Osteocyte (in vitro differentiated cells): ENCODE results near the gene SLC5A6. TPM values are rescaled to one million over a fixed set of nuclear protein-coding genes. Genes with fewer than 3 reads are reported as not detected.

Experiments
- DNase-seq: peaks from one replicate; pipeline ENCODE4 v3.0.0; 2021; ENCODE audit warnings: mixed read lengths; ENCODE audit not compliant: unreplicated experiment; ENCODE audit errors: extremely low spot score
- H3K27ac Mint-ChIP-seq: one replicate; pipeline ENCODE4 v1.8.0; 2021; ENCODE audit warnings: mild to moderate bottlenecking, mixed read lengths; ENCODE audit not compliant: unreplicated experiment
- H3K27me3 Mint-ChIP-seq: one replicate; pipeline ENCODE4 v1.8.0; 2021; ENCODE audit warnings: mixed read lengths; ENCODE audit not compliant: unreplicated experiment
- H3K36me3 Mint-ChIP-seq: one replicate; pipeline ENCODE4 v1.8.0; 2021; ENCODE audit warnings: mixed read lengths; ENCODE audit not compliant: unreplicated experiment
- H3K4me1 Mint-ChIP-seq: one replicate; pipeline ENCODE4 v1.8.0; 2021; ENCODE audit warnings: mixed read lengths; ENCODE audit not compliant: unreplicated experiment
- H3K4me3 Mint-ChIP-seq: one replicate; pipeline ENCODE4 v1.8.0; 2021; ENCODE audit warnings: mild to moderate bottlenecking, moderate library complexity, mixed read lengths; ENCODE audit not compliant: unreplicated experiment
- H3K9me3 Mint-ChIP-seq: one replicate; pipeline ENCODE4 v1.8.0; 2021; ENCODE audit warnings: mixed read lengths; ENCODE audit not compliant: unreplicated experiment
- total RNA-seq: library from RNA; stranded (reverse); gene quantifications from 2 replicates; pipeline ENCODE4 v1.2.1, GENCODE V29; 2021
- TF ChIP-seq, protein P1 (sequence below): fragments of 200-600 bp; sonication (generic); IDR thresholded peaks from 2 replicates; pipeline ENCODE4 v1.5.0; 2021; ENCODE audit warnings: antibody characterized with exemption, mild to moderate bottlenecking, moderate library complexity

The SLC5A6 gene
- total RNA-seq, 1 donor from 2014 or later = 33.3 TPM

DNA sequence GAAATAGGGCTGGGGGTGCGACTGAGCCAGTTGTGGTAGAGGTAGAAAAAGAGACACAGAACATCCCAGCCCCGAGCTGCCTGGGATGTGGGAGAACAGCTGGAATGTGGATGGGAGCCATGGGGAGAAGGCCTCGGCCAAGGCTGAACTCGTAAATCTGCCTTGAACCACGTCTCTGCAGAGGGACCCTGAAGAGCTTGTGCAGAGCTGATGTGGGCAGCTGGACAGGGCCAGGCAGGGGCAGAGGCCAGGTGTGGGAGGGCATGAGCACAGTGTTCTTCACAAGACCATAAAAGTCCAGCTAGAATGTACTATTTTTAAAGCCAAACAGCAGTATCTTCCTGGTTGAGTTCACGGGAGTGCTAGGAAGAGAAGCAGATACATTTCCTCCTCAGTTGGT is 57.6 kb downstream of the SLC5A6 start:
- H3K27me3 Mint-ChIP-seq = peaks cover 8% of the 10 kb centered on the region
- no peaks in the 10 kb centered on the region for H3K36me3 Mint-ChIP-seq
- H3K9me3 Mint-ChIP-seq = no peaks in the 10 kb centered on the region
- no peak overlapping the region for H3K4me3 Mint-ChIP-seq
- TF ChIP-seq, protein P1, sequence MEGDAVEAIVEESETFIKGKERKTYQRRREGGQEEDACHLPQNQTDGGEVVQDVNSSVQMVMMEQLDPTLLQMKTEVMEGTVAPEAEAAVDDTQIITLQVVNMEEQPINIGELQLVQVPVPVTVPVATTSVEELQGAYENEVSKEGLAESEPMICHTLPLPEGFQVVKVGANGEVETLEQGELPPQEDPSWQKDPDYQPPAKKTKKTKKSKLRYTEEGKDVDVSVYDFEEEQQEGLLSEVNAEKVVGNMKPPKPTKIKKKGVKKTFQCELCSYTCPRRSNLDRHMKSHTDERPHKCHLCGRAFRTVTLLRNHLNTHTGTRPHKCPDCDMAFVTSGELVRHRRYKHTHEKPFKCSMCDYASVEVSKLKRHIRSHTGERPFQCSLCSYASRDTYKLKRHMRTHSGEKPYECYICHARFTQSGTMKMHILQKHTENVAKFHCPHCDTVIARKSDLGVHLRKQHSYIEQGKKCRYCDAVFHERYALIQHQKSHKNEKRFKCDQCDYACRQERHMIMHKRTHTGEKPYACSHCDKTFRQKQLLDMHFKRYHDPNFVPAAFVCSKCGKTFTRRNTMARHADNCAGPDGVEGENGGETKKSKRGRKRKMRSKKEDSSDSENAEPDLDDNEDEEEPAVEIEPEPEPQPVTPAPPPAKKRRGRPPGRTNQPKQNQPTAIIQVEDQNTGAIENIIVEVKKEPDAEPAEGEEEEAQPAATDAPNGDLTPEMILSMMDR = no peak
- no peaks in the 10 kb centered on the region for H3K4me1 Mint-ChIP-seq
- DNase-seq = no peak
- no peak overlapping the region for H3K27ac Mint-ChIP-seq

DNA sequence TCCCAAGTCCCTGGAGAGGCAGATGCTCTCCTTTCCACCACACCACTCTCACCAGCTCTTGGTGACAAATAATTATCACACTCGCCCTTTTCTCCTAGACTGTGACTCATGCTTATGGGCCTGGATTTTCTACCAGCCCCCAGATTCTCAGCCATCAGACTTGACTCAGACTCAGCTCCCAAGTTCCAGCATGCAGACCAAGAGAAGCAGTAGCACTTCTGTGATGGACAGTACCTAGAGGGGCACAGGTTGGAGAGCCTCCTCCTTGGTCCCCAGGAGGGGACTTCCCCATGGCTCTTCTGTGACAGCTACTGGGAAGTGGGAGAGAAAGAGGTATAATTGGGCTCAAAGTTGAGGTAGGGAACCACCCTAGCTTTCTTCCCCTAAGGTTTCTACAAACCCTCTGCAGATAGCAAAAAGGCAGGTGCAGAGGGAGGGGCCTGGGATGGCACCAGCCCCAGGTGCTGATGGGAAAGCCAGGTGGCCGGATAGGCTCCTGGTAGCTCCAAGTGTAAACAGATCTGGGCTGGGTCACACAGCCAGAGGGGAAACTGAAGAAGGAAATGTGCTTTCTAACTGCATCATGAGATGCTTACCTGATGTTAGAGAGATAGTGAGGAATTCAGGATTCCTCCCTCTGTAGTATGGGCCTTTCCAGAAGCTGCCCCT is 59.1 kb downstream of the SLC5A6 start:
- Mint-ChIP-seq H3K27me3 (peaks cover 4% of the 10 kb centered on the region), H3K4me3 (no peak overlapping the region), H3K9me3 (no peaks in the 10 kb centered on the region), H3K4me1 (no peaks in the 10 kb centered on the region), H3K36me3 (no peaks in the 10 kb centered on the region), H3K27ac (no peak overlapping the region)
- TF ChIP-seq, protein P1 = no peak
- no peak for DNase-seq

DNA sequence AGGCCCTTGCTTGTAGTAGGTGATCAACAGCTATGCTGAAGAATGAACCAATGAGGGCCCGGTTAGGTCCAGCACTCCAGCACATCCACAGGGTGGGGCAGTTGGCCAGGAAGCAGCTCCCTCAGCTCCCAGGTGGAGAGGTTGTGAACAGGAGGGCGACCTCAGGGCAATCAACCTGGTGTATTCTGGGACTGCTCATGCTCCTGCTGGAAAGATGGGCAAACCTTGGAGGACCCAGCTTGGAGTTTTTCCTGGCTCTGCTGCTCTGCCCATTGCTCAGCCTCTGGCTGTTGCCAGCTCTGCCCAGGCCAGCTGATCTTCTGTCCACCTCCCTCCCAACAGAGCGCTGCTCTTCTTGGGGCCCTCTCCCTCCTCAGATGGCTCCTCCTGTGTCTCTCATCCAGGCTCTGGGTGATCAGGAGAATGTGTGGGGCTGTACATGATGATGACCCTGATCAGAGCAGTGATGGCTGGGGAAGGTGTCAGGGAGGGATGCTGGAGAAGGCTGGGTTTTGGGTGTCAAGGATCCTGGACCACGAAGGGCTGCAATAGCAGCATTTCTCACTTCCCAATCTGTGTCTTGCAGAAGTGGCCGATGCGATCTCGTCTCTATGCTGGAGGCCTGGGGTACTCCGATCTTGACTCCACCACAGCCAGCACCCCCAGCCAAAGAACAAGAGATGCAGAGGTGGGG is 59.8 kb downstream of the SLC5A6 start:
- Mint-ChIP-seq H3K27me3 (peaks cover 6% of the 10 kb centered on the region), H3K27ac (no peak overlapping the region), H3K4me3 (no peak overlapping the region), H3K36me3 (no peaks in the 10 kb centered on the region), H3K9me3 (no peaks in the 10 kb centered on the region), H3K4me1 (no peaks in the 10 kb centered on the region)
- no peak for DNase-seq
- TF ChIP-seq, protein P1 = no peak

DNA sequence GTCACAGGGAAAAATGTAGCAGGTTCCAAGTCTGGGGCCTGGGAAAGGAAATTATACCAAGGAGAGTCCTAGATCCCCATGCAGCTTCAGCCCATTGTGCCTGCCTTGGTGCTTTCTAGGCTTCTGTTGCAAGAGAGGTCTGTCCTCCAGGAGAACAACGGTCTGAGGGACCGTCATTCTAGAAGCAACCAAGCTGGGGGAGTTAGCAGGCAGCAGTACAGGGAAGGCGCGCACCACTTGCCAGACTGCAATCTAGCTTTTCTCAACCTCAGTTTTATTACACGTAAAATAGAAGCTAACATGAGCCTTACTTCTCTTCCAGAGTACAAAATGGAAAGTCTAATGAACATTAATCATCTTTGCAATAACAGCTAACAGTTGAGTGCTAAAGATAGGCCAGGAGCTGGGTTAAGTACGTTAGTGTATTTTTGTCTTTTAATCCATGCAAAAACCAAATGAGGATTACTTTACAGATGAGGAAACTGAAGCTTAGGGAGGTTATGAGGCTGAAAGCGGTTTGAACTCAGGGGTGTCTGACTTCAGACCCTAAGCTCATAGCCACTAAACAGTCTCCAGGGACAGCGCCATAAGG is 61.3 kb downstream of the SLC5A6 start:
- Mint-ChIP-seq H3K27ac (no peak overlapping the region), H3K4me3 (no peak overlapping the region), H3K9me3 (no peaks in the 10 kb centered on the region), H3K27me3 (peaks cover 8% of the 10 kb centered on the region), H3K4me1 (no peaks in the 10 kb centered on the region), H3K36me3 (no peaks in the 10 kb centered on the region)
- DNase-seq = no peak
- TF ChIP-seq, protein P1 = no peak

Other genes with a start within 250 kb of the SLC5A6 start
- gene MAPRE3, start 241.6 kb downstream of the SLC5A6 start, total RNA-seq = 9.4 and 9.5 TPM in 2 replicates
- gene TMEM214, start 179.3 kb downstream of the SLC5A6 start, total RNA-seq = 116 and 118 TPM in 2 replicates
- gene AGBL5, start 160.6 kb downstream of the SLC5A6 start, total RNA-seq = 23.4 and 23.9 TPM in 2 replicates
- 369 and 380 TPM in 2 replicates for gene OST4, start 140.6 kb downstream of the SLC5A6 start, total RNA-seq
- gene EMILIN1, start 133.7 kb downstream of the SLC5A6 start, total RNA-seq = 206 and 212 TPM in 2 replicates
- 2.0 and 2.4 TPM in 2 replicates for gene KHK, start 125.5 kb downstream of the SLC5A6 start, total RNA-seq
- 1.2 and 1.9 TPM in 2 replicates for gene CGREF1, start 93.1 kb downstream of the SLC5A6 start, total RNA-seq
- gene ABHD1, start 88.5 kb downstream of the SLC5A6 start, total RNA-seq = 0.48 TPM in 1 of 2 replicates, not detected in the other
- 42.7 and 46.3 TPM in 2 replicates for gene PREB, start 77.6 kb downstream of the SLC5A6 start, total RNA-seq
- gene PRR30, start 72.9 kb downstream of the SLC5A6 start, total RNA-seq = not detected in 2 replicates
- not detected in 2 replicates for gene TCF23, start 63.3 kb downstream of the SLC5A6 start, total RNA-seq
- gene ATRAID, start 227 bp downstream of the SLC5A6 start, total RNA-seq = 117 and 125 TPM in 2 replicates
- 72.6 and 76.9 TPM in 2 replicates for gene CAD, start 5.1 kb upstream of the SLC5A6 start, total RNA-seq
- not detected in 2 replicates for gene SLC30A3, start 50.8 kb upstream of the SLC5A6 start, total RNA-seq
- not detected in 2 replicates for gene DNAJC5G, start 63.2 kb upstream of the SLC5A6 start, total RNA-seq
- not detected in 2 replicates for gene TRIM54, start 70.2 kb upstream of the SLC5A6 start, total RNA-seq
- 2.6 and 4.1 TPM in 2 replicates for gene UCN, start 96.2 kb upstream of the SLC5A6 start, total RNA-seq
- gene MPV17, start 110.8 kb upstream of the SLC5A6 start, total RNA-seq = 76.0 and 85.5 TPM in 2 replicates
- gene GTF3C2, start 144.5 kb upstream of the SLC5A6 start, total RNA-seq = 57.4 and 59.4 TPM in 2 replicates
- 50.0 and 50.4 TPM in 2 replicates for gene EIF2B4, start 158.1 kb upstream of the SLC5A6 start, total RNA-seq
- 124 and 134 TPM in 2 replicates for gene SNX17, start 158.3 kb upstream of the SLC5A6 start, total RNA-seq
- 15.7 and 19.1 TPM in 2 replicates for gene ZNF513, start 168.5 kb upstream of the SLC5A6 start, total RNA-seq
- 70.7 and 74.2 TPM in 2 replicates for gene PPM1G, start 197.3 kb upstream of the SLC5A6 start, total RNA-seq
- gene NRBP1, start 216.4 kb upstream of the SLC5A6 start, total RNA-seq = 129 and 137 TPM in 2 replicates
- gene KRTCAP3, start 230.1 kb upstream of the SLC5A6 start, total RNA-seq = 2.3 and 3.2 TPM in 2 replicates